ENCODE results near the gene ANAPC7. TPM values are rescaled to one million over a fixed set of nuclear protein-coding genes. Genes with fewer than 3 reads are reported as not detected.

Gene ANAPC7
- total and polyA plus RNA-seq, 2 of the 13 experiments (the other 11 are each of a cell fraction or from before 2014, with no cell fraction given), result 40.0 to 69.1 TPM

- H3K9me3 ChIP-seq (ENCODE audit: low read length), result no peaks in the 10 kb centered on the region
- H4K20me1 ChIP-seq (ENCODE audit: insufficient read depth, low read length), result no peaks in the 10 kb centered on the region
- no peak overlapping the region for H3K27ac ChIP-seq (ENCODE audit: extremely low read length, insufficient read depth, low read length)
- no peak overlapping the region for H2AFZ ChIP-seq (ENCODE audit: low read length)
- H3K9ac ChIP-seq (ENCODE audit: insufficient read depth, low read depth, low read length), result no peak overlapping the region
- FAIRE-seq (no peak), DNase-seq (ENCODE audit: low spot score) (no peak), ATAC-seq (no peak)
- intact Hi-C loops (cut with micrococcal nuclease; ENCODE audit: unreplicated experiment), result no loop called here
- ChIA-PET POLR2A (no interaction called here), CTCF (ENCODE audit: low intra/inter-chr PET ratio, low total read pairs) (no interaction called here)
- in situ Hi-C loops (cut with HindIII; ENCODE audit: extremely low pct_ligation_motif_present, low pct_unique_long_range_greater_than_20kb), result no loop called here
- no TSS peak for BruUV-seq (replicated peaks)
- H3K4me1 ChIP-seq (ENCODE audit: insufficient read depth, low read length), result peaks cover 33% of the 10 kb centered on the region
- H3K27me3 ChIP-seq (ENCODE audit: control insufficient read depth in 1 of 2, insufficient read depth in 2 of 2, low read length in 2 of 2), result no peaks in the 10 kb centered on the region
- 98% methylated on average over 7 of the region's 8 CpGs for WGBS (ENCODE audit: low lambda C conversion rate)
- no peaks in the 10 kb centered on the region for H3K79me2 ChIP-seq (ENCODE audit: insufficient read depth, low read length)
- H3K4me2 ChIP-seq (ENCODE audit: low read depth, low read length), result no peak overlapping the region
- H3K36me3 ChIP-seq (replicated peaks in 1 of 2; ENCODE audit: control insufficient read depth in 1 of 2, insufficient read depth in 2 of 2, low read length in 2 of 2), result peaks cover 24 to 70% of the 10 kb centered on the region in 2 experiments
- no peak overlapping the region for H3K4me3 ChIP-seq (replicated peaks in 1 of 3; ENCODE audit: insufficient read depth in 1 of 3, low read depth in 2 of 3, low read length in 3 of 3)
- TF ChIP-seq NCOA5 (CRISPR knock-in tag; IDR thresholded peaks at IDR 0.05) (no peak), POGK (CRISPR knock-in tag; conservative IDR thresholded peaks at IDR 0.05) (no peak), DMAP1 (CRISPR knock-in tag; IDR thresholded peaks at IDR 0.05) (no peak), PAF1 (CRISPR knock-in tag; IDR thresholded peaks at IDR 0.05) (no peak), CHD4 (IDR thresholded peaks at IDR 0.05; ENCODE audit: borderline replicate concordance, low read length) (no peak), ZNF670 (CRISPR knock-in tag; IDR thresholded peaks at IDR 0.05; ENCODE audit: borderline replicate concordance) (no peak)
These were observed 55.7 kb downstream of the ANAPC7 start for GRCh38 chr12:110347767-110348166.

GRCh38 chr12:110345963-110346362 lies 57.5 kb downstream of the ANAPC7 start:
- peaks cover 33% of the 10 kb centered on the region for H3K4me1 ChIP-seq (ENCODE audit: insufficient read depth, low read length)
- H3K4me3 ChIP-seq (replicated peaks in 1 of 3; ENCODE audit: insufficient read depth in 1 of 3, low read depth in 2 of 3, low read length in 3 of 3), result no peak overlapping the region
- ChIA-PET CTCF (ENCODE audit: low intra/inter-chr PET ratio, low total read pairs) (no interaction called here), POLR2A (no interaction called here)
- no peaks in the 10 kb centered on the region for H3K79me2 ChIP-seq (ENCODE audit: insufficient read depth, low read length)
- H3K27ac ChIP-seq (ENCODE audit: extremely low read length, insufficient read depth, low read length), result peak overlapping the region; percentile 88
- in situ Hi-C loops (cut with HindIII; ENCODE audit: extremely low pct_ligation_motif_present, low pct_unique_long_range_greater_than_20kb) (no loop called here), intact Hi-C loops (cut with micrococcal nuclease; ENCODE audit: unreplicated experiment) (no loop called here)
- no peaks in the 10 kb centered on the region for H4K20me1 ChIP-seq (ENCODE audit: insufficient read depth, low read length)
- H3K27me3 ChIP-seq (ENCODE audit: control insufficient read depth in 1 of 2, insufficient read depth in 2 of 2, low read length in 2 of 2), result no peaks in the 10 kb centered on the region
- no TSS peak for BruUV-seq (replicated peaks)
- no peaks in the 10 kb centered on the region for H3K9me3 ChIP-seq (ENCODE audit: low read length)
- H3K36me3 ChIP-seq (replicated peaks in 1 of 2; ENCODE audit: control insufficient read depth in 1 of 2, insufficient read depth in 2 of 2, low read length in 2 of 2), result peaks cover 30 to 86% of the 10 kb centered on the region in 2 experiments
- H3K4me2 ChIP-seq (ENCODE audit: low read depth, low read length), result no peak overlapping the region
- no peak overlapping the region for H2AFZ ChIP-seq (ENCODE audit: low read length)
- peak overlapping the region; percentile 59; the same call in 1 of the 2 replicates for H3K9ac ChIP-seq (ENCODE audit: insufficient read depth, low read depth, low read length)
- FAIRE-seq (no peak), ATAC-seq (no peak), DNase-seq (ENCODE audit: low spot score) (no peak)
- 95% methylated on average over 12 of the region's 12 CpGs for WGBS (ENCODE audit: low lambda C conversion rate)
- TF ChIP-seq NBN (conservative IDR thresholded peaks at IDR 0.05) (no peak), SRSF9 (IDR thresholded peaks at IDR 0.05; ENCODE audit: borderline replicate concordance, insufficient read depth, low read depth, low read length, poor library complexity, severe bottlenecking) (no peak), HIC2 (CRISPR knock-in tag; IDR thresholded peaks at IDR 0.05; ENCODE audit: low read depth) (no peak)

Measured in HepG2 (cell line).